IPS-15b (cell line): ENCODE data around the gene FILIP1L.

ENCODE experiments used
- H3K27me3 ChIP-seq: one replicate; pipeline ENCODE4 v1.6.1; 2013; ENCODE audit warnings: low read length; ENCODE audit not compliant: control insufficient read depth, insufficient read depth
- H3K36me3 ChIP-seq: one replicate; pipeline ENCODE4 v1.6.1; 2013; ENCODE audit warnings: low read length; ENCODE audit not compliant: control insufficient read depth, insufficient read depth
- H3K4me1 ChIP-seq: one replicate; pipeline ENCODE4 v1.6.1; 2013; ENCODE audit warnings: mild to moderate bottlenecking, low read length; ENCODE audit not compliant: control insufficient read depth, insufficient read depth
- H3K4me3 ChIP-seq: one replicate; pipeline ENCODE4 v1.5.1; 2013; ENCODE audit warnings: low read depth, low read length
- H3K9ac ChIP-seq: one replicate; pipeline ENCODE4 v1.6.1; 2013; ENCODE audit warnings: low read depth, mild to moderate bottlenecking, low read length
- H3K9me3 ChIP-seq: one replicate; pipeline ENCODE4 v1.6.1; 2013; ENCODE audit warnings: mild to moderate bottlenecking, low read length; ENCODE audit not compliant: control insufficient read depth, insufficient read depth

The FILIP1L gene

GRCh38 chr3:99794485-99794884, 319.8 kb downstream of the FILIP1L start:
- Histone ChIP-seq H3K9me3 (no peaks in the 10 kb centered on the region), H3K27me3 (no peaks in the 10 kb centered on the region), H3K36me3 (no peaks in the 10 kb centered on the region), H3K4me1 (no peaks in the 10 kb centered on the region), H3K4me3 (no peak overlapping the region), H3K9ac (no peak overlapping the region)

GRCh38 chr3:99789011-99789721, 325.1 kb downstream of the FILIP1L start:
- Histone ChIP-seq H3K4me3 (no peak overlapping the region), H3K9me3 (no peaks in the 10 kb centered on the region), H3K27me3 (no peaks in the 10 kb centered on the region), H3K36me3 (no peaks in the 10 kb centered on the region), H3K4me1 (no peaks in the 10 kb centered on the region), H3K9ac (no peak overlapping the region)
